Stimulated activated CD4-positive, alpha-beta T cell treated with anti-CD3 and anti-CD28 coated beads, Interleukin-1b, Interleukin-23, amount 100 ng/mL, for 24 hours (primary cell): ENCODE results near the gene C12orf43.
"Not testable (repeated sequence)": the region's sequence is repeated elsewhere in the genome, so short reads cannot be mapped to it uniquely, and the experiment has no call there.

Source experiments
- DNase-seq, 4 experiments: peaks; one replicate each; pipeline ENCODE4 v3.0.0-alpha.2; 2020; ENCODE audit warnings: low read depth in 4 of 4, low spot score in 1 of 4

C12orf43 gene, protein sequence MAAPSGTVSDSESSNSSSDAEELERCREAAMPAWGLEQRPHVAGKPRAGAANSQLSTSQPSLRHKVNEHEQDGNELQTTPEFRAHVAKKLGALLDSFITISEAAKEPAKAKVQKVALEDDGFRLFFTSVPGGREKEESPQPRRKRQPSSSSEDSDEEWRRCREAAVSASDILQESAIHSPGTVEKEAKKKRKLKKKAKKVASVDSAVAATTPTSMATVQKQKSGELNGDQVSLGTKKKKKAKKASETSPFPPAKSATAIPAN

GRCh38 chr12:121015825-121016766 is at the start of gene C12orf43:
Gene C12orf43 (minus strand): TSS chr12:121016487. CDS start chr12:121016474, 13 bp downstream.
- peak; percentile 83 to 88 (median 86) for DNase-seq

GRCh38 chr12:121065345-121065744 is 49.1 kb upstream of the C12orf43 start:
- DNase-seq: no peak

GRCh38 chr12:121064586-121064985 is 48.3 kb upstream of the C12orf43 start:
- not testable (repeated sequence) for DNase-seq

- no peak for DNase-seq
These were observed 47.8 kb upstream of the C12orf43 start for GRCh38 chr12:121064116-121064515.

DNA sequence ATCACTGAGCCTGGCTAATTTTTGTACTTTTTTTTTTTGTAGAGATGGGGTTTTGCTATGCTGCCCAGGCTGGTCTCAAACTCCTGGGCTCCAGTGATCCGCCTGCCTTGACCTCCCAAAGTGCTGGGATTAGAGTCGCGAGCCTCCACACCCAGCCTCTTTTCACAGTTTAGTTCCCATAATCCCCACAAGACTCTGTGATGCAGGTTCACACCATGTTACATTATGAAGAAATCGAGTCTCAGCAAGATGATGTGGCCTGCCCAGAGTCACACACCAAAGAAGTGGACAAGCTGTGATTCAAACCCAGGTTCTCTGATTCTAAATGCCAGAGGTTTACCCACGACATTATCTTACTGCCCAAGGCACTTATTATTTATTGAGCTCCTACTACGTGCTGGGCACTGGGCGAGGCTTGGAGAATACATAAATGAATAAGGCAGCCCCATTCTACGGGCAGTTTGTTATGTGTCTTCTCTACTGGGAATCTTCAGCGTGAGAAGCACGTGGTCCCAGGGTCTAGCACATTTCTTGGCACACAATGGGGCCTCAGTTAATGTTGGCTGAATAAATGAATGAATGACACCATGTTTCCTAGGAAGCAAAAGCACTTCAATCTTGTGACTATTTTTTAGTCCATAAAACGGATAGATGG is 46.2 kb upstream of the C12orf43 start:
- no peak for DNase-seq

GRCh38 chr12:121061831-121062230 is 45.5 kb upstream of the C12orf43 start:
- no peak for DNase-seq

DNA sequence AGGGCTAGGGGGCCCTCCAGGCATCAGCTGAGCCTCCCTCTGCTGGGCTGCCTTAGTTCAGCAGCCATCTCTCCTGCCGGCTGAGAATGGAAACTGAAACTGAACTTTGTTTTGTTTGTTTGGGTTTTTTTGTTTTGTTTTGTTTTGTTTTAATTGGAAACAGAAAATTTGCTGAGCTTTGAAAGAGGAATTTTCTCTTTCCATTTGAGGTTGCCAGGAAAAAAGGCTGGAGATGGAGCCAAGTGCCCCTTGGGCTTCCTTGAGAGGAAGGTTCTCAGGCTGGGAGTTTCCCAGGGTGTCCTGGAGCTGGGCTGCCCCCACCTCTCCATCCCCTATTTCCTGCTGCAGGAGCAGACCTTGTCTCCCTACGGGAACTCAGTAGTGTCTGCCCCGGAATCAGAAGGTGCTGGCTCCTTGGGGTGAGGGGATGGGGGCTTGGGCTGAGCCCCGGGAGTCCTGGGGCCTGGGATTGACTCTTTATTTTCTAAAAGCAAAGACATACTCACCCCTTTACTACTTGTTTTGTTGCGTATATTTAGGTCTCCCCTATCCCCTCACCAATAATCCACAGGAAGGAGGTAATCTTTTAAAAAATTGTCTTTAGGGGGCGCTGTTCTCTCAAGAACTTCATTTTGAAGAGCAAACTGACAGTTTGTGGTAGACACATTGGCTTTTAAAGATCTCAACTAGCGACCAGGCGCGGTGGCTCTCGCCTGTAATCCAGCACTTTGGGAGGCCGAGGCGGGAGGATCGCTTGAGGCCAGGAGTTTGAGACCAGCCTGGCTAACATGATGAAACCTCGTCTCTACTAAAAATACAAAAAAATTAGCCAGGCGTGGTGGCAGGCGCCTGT is 44.1 kb upstream of the C12orf43 start:
- DNase-seq: peak in 1 of 4 experiments; percentile 24

DNA sequence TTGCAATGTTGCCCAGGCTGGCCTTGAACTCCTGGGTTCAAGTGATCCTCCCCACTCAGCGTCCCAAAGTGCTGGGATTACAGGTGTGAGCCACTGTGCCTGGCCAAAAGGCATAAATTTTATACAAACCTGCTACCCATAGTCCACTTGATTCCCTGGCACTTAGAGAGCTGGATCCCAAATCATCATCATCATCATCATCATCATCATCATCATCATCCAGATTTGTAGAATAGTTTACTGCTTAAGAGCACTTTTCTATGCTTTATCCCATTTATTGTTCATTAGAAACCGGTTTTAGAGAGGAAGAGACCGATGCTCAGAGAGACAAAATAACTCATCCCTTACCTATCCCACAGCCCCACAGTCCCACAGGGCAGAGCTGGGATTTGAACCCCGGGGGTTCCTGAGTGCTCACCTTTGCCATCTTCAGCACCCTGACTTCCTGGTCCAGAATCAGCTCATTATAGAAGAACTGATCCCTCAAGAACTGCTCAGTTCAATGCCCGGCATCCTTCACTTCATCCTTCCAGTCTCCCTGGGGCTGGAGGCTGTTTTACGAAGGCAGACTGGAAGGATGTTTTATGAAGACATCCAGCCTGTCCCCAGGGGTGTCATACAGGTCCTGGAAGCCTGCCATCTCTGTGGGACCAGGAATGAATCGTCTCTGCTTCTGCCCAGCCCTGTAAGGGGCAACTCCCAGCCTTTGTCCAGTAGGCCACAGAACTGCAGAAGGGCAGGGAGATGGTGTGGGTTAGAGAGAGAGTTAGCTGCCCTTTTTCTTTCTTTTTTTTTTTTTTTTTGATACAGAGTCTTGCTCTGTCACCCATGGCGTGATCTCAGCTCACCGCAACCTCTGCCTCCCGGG is 43.0 kb upstream of the C12orf43 start:
- no peak for DNase-seq

- no peak for DNase-seq
These were observed 41.5 kb upstream of the C12orf43 start for GRCh38 chr12:121057794-121058193.

GRCh38 chr12:121053706-121054105 is 37.4 kb upstream of the C12orf43 start:
- DNase-seq: no peak

DNA sequence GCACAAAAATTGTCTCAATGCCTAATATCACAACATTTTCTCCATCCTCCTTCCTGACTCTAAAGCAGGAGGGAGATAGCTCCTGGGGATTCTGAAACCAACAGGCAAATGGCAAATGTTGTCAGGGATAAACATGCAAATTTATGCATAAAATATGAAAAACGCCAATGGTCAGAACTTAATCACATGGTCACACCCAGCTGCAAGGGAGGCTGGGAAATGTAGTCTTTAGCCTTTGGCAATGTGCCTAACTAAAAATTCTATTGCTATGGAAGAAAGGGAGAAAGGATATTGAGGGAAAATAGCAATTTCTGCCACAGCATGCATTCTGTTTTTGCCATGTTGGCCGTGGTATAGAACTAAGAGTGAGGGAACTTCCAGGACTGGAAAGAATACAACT is 34.4 kb upstream of the C12orf43 start:
- DNase-seq: no peak

GRCh38 chr12:121048442-121048841 is 32.2 kb upstream of the C12orf43 start:
- no peak for DNase-seq

DNA sequence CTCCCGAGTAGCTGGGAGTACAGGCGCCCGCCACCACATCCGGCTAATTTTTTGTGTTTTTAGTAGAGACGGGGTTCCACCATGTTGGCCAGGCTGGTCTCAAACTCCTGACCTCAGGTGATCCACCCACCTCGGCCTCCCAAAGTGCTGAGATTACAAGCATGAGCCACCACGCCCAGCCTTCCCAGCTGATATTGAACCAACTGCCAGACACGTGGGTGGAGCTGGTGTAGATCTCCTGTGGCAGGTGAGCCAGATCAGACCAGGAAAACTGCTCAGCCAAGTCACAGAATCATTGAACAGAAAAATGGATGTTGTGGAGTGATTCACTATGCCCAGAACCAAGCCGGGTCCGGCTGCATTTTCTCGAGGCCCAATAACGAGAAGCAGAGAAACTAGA is 31.1 kb upstream of the C12orf43 start:
- DNase-seq: not testable (repeated sequence)

- no peak for DNase-seq
These were observed 26.8 kb upstream of the C12orf43 start for GRCh38 chr12:121043067-121043466.

DNA sequence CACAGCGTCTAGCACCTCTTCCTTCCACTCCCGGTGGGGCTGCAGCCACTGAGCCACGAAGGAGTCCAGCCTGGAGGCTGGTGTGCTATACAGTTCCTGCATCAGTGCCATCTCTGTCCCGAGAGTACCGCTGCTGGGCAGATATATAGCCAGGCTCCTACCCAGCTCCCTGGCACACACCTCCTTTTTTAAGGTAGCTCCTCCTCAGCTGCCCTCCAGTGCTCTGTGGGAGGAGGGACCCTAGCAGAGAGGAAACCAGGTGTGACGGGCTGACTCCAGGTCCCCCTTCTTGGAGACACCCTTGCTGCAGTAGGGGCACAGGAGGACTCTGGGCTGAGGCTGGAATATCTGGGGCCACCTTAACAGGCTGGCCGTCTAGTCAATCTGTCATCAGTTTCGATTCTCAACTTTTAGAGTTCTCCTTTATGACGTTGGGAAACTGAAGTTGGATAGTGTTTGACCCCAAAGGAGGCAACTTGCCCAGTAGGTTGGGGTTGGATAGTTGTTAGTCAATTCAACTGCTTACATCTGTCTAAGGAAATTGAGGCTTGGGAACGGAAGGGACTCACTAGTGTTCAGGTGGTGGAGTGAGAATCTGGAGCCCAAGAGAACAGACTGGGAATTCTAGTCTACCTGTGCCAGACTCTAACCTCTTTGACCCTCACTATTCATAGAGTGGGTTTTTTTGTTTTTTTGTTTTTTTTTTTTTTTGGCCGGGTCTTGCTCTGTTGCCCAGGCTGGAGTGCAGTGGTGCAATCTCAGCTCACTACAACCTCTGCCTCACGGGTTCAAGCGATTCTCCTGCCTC is 22.8 kb upstream of the C12orf43 start, which contains the start of gene OASL:
OASL (minus strand) TSS at position 386 of the 808 bp plus-strand sequence; CDS start at position 111, 275 bp downstream.
- DNase-seq: peak in 1 of 4 experiments; percentile 13

- DNase-seq: no peak
These were observed 20.6 kb upstream of the C12orf43 start for GRCh38 chr12:121036810-121037326.

DNA sequence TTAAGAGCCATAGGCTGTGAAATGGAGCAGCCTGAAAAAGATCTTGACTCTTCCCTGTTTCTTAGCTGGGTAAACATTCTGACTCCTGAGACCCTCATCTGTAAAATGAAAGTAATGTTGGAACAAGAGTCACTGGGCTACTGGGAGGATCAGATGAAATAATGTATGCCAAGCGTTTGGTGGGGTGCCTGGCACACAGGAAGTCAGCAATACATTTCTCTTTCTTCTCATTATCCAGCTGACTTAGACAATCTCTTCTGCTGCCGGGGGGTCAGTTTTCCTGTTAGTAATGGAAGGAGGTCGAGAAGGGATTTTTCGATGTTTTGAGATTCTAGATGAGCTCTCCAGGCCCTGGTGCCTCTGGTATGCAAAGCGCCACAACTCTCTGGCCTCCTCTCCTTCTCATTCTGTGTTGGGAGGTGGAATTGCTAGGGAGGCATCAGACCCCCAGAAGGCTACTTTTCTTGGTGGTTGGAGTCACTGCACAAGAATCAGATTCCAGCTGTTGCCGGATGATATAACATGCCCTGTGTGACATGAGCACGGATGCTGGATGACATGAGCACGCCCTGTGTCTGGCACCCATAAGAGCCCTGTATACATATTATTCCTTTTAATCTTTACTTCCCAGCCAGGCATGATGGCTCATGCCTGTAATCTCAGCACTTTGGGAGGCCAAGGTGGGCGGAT is 18.5 kb upstream of the C12orf43 start:
- no peak for DNase-seq
